Mucosa of descending colon (tissue), 3 donors: ENCODE results near the gene CD300LF. TPM values are rescaled to one million over a fixed set of nuclear protein-coding genes. Genes with fewer than 3 reads are reported as not detected.

Experiments
- ATAC-seq: fragments of 200-7000 bp; cut with Tn5 transposase; one replicate; pipeline ENCODE4 v1.9.1; 2020; ENCODE audit warnings: mild to moderate bottlenecking, moderate library complexity
- DNase-seq, 3 donors: peaks; one replicate each; pipeline ENCODE4 v3.0.0-alpha.2; 2020
- H3K36me3 ChIP-seq: fragments of 200-600 bp; one replicate; pipeline ENCODE4 v1.8.0; 2021; ENCODE audit warnings: low read depth, mild to moderate bottlenecking
- H3K4me1 ChIP-seq: fragments of 200-600 bp; one replicate; pipeline ENCODE4 v1.8.0; 2021; ENCODE audit warnings: low read depth, mild to moderate bottlenecking
- H3K4me3 ChIP-seq: fragments of 200-600 bp; one replicate; pipeline ENCODE4 v1.8.0; 2021; ENCODE audit warnings: mild to moderate bottlenecking
- H3K9me3 ChIP-seq: fragments of 200-600 bp; one replicate; pipeline ENCODE4 v1.8.0; 2021; ENCODE audit warnings: mild to moderate bottlenecking
- intact Hi-C, 2 donors: fragments of 100-400 bp; cut with DNase I in 1 of 2; cut with micrococcal nuclease in 1 of 2; formaldehyde crosslinking; loops; one replicate each; pipeline versions ENCODE4 v1.11.0 to v1.11.1; 2022; cut with DNase I, micrococcal nuclease
- total RNA-seq, 3 donors: library from RNA; stranded (reverse); fragmentation: NEBNext Ultra II Directional in 2 of 3; extraction: Animal tissue kit (Norgen Biotek cat#: 25700) in 2 of 3; gene quantifications; one replicate each; pipeline versions ENCODE4 v1.2.1 to v1.2.4, GENCODE V29; 2021 to 2023
- TF ChIP-seq, protein P1 (sequence below): fragments of 200-600 bp; IDR thresholded peaks from one replicate; pipeline ENCODE4 v1.8.0; 2022; ENCODE audit warnings: antibody characterized with exemption, mild to moderate bottlenecking
- donor health status: DM: no; HTN: no; CAD: no; lungs with moderate emphysema.
- donor health status: DM: no; HTN: no; CAD: no.
- donor health status: DM: no; HTN: yes; CAD: no.

CD300LF gene
- total RNA-seq, 3 donors from 2014 or later, result 2.0 TPM

GRCh38 chr17:74738051-74738996, 25.6 kb upstream of the CD300LF start:
- intact Hi-C loops, result no loop called here
- Histone ChIP-seq H3K9me3 (no peaks in the 10 kb centered on the region), H3K4me1 (peaks cover 31% of the 10 kb centered on the region), H3K4me3 (no peak overlapping the region), H3K36me3 (no peaks in the 10 kb centered on the region)
- DNase-seq (peak; percentile 62 to 91 (median 76)), ATAC-seq (peak; percentile 72)
- TF ChIP-seq, protein P1, sequence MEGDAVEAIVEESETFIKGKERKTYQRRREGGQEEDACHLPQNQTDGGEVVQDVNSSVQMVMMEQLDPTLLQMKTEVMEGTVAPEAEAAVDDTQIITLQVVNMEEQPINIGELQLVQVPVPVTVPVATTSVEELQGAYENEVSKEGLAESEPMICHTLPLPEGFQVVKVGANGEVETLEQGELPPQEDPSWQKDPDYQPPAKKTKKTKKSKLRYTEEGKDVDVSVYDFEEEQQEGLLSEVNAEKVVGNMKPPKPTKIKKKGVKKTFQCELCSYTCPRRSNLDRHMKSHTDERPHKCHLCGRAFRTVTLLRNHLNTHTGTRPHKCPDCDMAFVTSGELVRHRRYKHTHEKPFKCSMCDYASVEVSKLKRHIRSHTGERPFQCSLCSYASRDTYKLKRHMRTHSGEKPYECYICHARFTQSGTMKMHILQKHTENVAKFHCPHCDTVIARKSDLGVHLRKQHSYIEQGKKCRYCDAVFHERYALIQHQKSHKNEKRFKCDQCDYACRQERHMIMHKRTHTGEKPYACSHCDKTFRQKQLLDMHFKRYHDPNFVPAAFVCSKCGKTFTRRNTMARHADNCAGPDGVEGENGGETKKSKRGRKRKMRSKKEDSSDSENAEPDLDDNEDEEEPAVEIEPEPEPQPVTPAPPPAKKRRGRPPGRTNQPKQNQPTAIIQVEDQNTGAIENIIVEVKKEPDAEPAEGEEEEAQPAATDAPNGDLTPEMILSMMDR, result no peak

DNA sequence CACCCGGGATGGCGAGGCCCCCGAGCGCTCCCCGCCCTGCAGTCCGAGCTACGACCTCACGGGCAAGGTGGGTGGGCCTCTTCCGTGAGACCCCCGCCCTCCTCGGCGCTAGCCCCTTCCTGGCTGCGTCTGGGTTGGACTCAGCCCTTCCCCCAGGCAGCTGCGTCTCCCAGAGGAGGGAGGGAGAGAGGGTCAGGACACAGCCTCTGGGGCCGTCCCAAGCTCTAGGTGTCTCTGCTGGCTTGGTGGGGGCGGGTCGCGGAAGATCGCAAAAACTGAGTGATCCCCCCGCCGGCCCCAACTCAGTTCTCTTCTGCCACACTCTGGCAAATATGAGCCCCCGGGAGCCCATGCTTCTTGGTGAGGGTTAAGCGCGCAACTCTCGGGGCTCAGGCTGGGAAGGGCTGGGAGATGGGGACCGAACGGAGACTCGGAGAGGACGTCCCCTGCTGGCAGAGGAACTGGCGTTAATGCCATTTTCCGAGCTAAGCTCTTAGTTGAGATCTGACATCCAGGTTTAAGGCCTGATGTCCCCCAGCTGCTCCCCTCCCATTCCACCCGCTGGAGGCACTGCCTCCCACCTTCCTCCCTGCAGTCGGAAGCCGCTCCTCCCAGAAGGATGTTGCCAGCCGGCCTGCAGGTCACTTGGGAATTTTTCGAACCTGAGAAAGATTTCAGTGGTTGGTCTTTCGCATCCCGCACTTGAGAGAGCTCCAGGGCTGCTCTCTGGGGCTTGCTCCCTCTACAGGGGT, 24.8 kb upstream of the CD300LF start:
- peak in 1 of 3 donors; percentile 67 for DNase-seq
- intact Hi-C loops, result no loop called here
- ATAC-seq, result peak; percentile 23
- Histone ChIP-seq H3K4me1 (peaks cover 31% of the 10 kb centered on the region), H3K4me3 (no peak overlapping the region), H3K36me3 (no peaks in the 10 kb centered on the region), H3K9me3 (no peaks in the 10 kb centered on the region)
- TF ChIP-seq, protein P1, result no peak

DNA sequence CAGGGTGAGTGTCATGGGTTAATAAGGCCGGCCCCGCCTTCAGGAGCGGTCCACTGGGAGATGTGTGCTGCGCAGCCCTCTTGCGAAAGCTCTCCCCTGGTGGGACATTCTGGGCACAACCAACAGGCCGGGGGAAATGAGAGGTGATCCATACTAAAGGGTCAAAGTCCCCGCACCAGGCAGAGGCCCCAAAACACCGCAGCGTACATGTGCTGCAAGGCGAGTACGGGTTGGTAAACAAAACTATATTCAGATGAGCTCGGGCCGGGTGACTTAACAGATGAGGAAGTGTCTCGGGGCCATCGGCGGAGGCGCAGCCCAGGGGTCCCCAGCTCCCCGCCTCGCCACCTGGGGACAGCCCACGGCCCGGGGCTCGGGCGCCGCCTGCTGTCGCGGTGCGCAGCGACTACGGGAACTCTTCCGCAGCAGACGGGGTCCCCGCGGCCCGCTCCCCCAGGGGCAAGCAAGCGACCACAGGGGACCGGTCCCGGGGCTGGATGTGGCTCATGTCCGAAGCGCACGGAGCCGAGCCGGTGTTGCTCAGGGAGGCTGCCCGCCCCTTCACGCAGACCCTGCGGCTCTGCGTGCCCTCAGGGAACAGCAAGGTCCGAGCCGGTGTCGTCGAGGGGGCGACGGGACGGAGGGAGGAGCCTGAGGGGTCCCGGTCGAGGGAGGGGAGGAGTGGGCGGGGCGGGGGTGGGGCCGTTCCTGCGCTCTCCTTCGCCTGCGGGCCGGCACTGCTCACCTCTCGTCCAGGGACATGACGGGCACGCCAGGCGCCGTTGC, 24.0 kb upstream of the CD300LF start, which contains the start of gene RAB37:
Gene RAB37 (plus strand): TSS at position 744 of the 786 bp plus-strand sequence. CDS start 17 bp downstream, at position 761.
- DNase-seq, result peak in 2 of 3 donors; percentile 65 to 81
- Histone ChIP-seq H3K9me3 (no peaks in the 10 kb centered on the region), H3K4me3 (no peak within 1 kb of the TSS), H3K4me1 (peaks cover 27% of the 10 kb centered on the region), H3K36me3 (no peaks in the 10 kb centered on the region)
- ATAC-seq, result peak; percentile 63
- intact Hi-C loops, result no loop called here
- TF ChIP-seq, protein P1, result peak; percentile 28

- DNase-seq (no peak), ATAC-seq (no peak)
- H3K4me3 ChIP-seq, result no peak overlapping the region
- intact Hi-C loops, result no loop called here
- H3K36me3 ChIP-seq, result no peaks in the 10 kb centered on the region
- TF ChIP-seq, protein P1, result no peak
- H3K4me1 ChIP-seq, result peaks cover 22% of the 10 kb centered on the region
- no peaks in the 10 kb centered on the region for H3K9me3 ChIP-seq
Measured at GRCh38 chr17:74734256-74734655, 21.5 kb upstream of the CD300LF start.
